ENCODE results near the gene ATP2B1. TPM values are rescaled to one million over a fixed set of nuclear protein-coding genes. Genes with fewer than 3 reads are reported as not detected.
"Not testable (repeated sequence)": the region's sequence is repeated elsewhere in the genome, so short reads cannot be mapped to it uniquely, and the experiment has no call there.

Gene ATP2B1
- total RNA-seq, 2 donors from 2014 or later, result 123 to 158 TPM

- H3K9me3 ChIP-seq (ENCODE audit: control insufficient read depth, low read length, poor library complexity, severe bottlenecking), result no peaks in the 10 kb centered on the region
- Mint-ChIP-seq H3K36me3 (ENCODE audit: low read depth) (no peaks in the 10 kb centered on the region), H3K27ac (peak overlapping the region; percentile 97), H3K4me3 (peak overlapping the region; percentile 92), H3K27me3 (no peaks in the 10 kb centered on the region), H3K4me1 (peaks cover 34% of the 10 kb centered on the region)
- DNase-seq (peak; percentile 96 to 99 (median 98)), ATAC-seq (peak; percentile 80)
Measured at GRCh38 chr12:89709157-89709994, 738 bp upstream of the ATP2B1 start.

DNA sequence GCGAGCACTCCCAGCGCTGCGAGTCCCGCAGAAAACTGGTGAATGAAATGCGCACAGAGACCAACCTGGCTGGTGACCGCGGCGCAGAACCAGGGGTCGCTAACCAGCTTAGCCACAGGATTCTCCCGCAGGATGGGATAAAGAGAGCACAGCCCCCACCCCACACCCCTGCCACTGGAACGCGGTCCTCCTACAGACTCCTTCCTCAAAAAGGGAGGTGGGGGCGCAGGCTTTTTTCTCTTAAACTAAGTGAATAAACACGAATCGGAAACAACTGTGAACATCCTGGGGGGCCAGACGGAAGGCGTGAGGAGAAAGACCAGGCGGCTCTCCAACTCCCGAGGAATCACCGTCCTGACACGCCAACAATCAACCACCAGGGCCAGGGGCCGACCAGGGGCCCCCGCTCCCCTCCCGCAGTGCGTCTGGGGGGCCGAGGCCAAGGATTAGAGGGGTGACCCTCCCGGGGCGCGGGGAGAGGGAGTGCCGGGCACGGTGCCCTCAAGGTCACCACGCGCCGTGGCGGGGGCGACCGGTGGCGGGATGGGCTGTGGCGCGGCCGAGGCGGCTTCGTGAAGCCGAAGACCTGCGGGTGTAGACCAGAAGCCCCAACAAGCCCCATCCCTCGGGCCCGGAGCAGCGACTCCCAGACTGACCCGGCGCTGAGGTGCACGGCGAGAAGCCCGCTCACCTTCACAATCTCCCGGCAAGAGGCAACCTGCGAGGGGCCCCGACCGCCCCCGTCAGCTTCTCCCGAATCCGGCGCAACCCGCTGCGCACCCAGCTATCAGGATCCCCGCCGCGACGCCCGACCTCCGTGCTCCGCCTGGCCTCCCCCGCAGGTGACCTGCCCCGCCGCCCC is 704 bp downstream of the ATP2B1 start:
- peak; percentile 24 to 27 (median 25) for DNase-seq
- no peak for ATAC-seq
- peak overlapping the region; percentile 95 for H3K27ac Mint-ChIP-seq
- H3K9me3 ChIP-seq (ENCODE audit: control insufficient read depth, low read length, poor library complexity, severe bottlenecking), result no peaks in the 10 kb centered on the region
- peak overlapping the region; percentile 95 for H3K4me3 Mint-ChIP-seq
- H3K27me3 Mint-ChIP-seq, result no peaks in the 10 kb centered on the region
- no peaks in the 10 kb centered on the region for H3K36me3 Mint-ChIP-seq (ENCODE audit: low read depth)
- peaks cover 42% of the 10 kb centered on the region for H3K4me1 Mint-ChIP-seq

GRCh38 chr12:89706986-89707702 is 1.5 kb downstream of the ATP2B1 start:
- ATAC-seq (no peak), DNase-seq (no peak)
- Mint-ChIP-seq H3K4me1 (peaks cover 44% of the 10 kb centered on the region), H3K4me3 (peak overlapping the region; percentile 95), H3K36me3 (ENCODE audit: low read depth) (no peaks in the 10 kb centered on the region), H3K27ac (peak overlapping the region; percentile 95), H3K27me3 (no peaks in the 10 kb centered on the region)
- H3K9me3 ChIP-seq (ENCODE audit: control insufficient read depth, low read length, poor library complexity, severe bottlenecking), result no peaks in the 10 kb centered on the region

GRCh38 chr12:89706551-89706950 is 2.1 kb downstream of the ATP2B1 start:
- DNase-seq (no peak), ATAC-seq (no peak)
- no peaks in the 10 kb centered on the region for H3K9me3 ChIP-seq (ENCODE audit: control insufficient read depth, low read length, poor library complexity, severe bottlenecking)
- Mint-ChIP-seq H3K27ac (peak overlapping the region; percentile 95), H3K4me1 (peaks cover 44% of the 10 kb centered on the region), H3K27me3 (no peaks in the 10 kb centered on the region), H3K4me3 (peak overlapping the region; percentile 95), H3K36me3 (ENCODE audit: low read depth) (no peaks in the 10 kb centered on the region)

- no peak for ATAC-seq
- Mint-ChIP-seq H3K4me3 (peak overlapping the region; percentile 41), H3K4me1 (peaks cover 51% of the 10 kb centered on the region), H3K27me3 (no peaks in the 10 kb centered on the region), H3K36me3 (ENCODE audit: low read depth) (peaks cover 2% of the 10 kb centered on the region), H3K27ac (peak overlapping the region; percentile 43)
- no peaks in the 10 kb centered on the region for H3K9me3 ChIP-seq (ENCODE audit: control insufficient read depth, low read length, poor library complexity, severe bottlenecking)
- no peak for DNase-seq
Measured at GRCh38 chr12:89704457-89704856, 4.2 kb downstream of the ATP2B1 start.

DNA sequence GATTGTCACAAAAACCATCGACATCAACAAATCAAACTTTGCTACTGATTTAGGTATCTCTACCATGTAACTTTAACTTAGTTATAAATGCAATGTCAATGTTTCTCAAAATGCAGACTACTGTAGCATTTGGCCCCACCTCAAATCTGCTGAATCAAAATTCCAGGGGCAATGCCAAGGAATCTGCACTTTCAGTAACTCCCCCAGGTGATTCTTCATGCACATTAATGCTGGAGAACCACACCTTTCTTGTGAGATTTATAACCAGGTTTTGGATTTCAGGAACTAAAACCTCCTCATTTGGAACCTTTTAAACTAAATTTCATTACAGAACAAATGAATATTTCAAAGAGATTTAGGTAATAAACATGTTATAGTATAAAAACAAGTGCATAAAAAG is 4.9 kb downstream of the ATP2B1 start:
- H3K27ac Mint-ChIP-seq, result peak overlapping the region; percentile 43
- peaks cover 54% of the 10 kb centered on the region for H3K4me1 Mint-ChIP-seq
- H3K36me3 Mint-ChIP-seq (ENCODE audit: low read depth), result peaks cover 2% of the 10 kb centered on the region

DNA sequence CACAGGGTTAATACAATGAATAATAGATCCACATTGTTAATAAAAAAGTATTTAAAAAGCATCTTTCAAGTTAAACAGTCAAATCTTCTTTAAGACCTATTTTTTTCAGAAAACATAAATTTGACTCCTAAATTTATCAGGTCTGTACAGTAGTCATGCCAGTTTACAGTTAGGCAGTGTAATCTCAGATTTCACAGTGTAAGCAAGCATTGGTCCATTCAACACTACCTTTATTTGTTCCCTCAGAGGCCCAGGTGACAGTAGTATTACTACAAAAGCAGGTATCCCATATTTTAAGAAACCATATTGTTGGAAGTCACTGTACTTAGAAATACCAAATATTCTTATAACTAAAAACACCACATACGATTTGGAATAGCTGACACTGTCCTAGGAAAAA is 6.1 kb downstream of the ATP2B1 start:
- Mint-ChIP-seq H3K4me3 (peak overlapping the region; percentile 25), H3K27me3 (no peaks in the 10 kb centered on the region), H3K4me1 (peaks cover 62% of the 10 kb centered on the region), H3K36me3 (ENCODE audit: low read depth) (peaks cover 6% of the 10 kb centered on the region), H3K27ac (peak overlapping the region; percentile 89)
- ATAC-seq (no peak), DNase-seq (no peak)
- no peaks in the 10 kb centered on the region for H3K9me3 ChIP-seq (ENCODE audit: control insufficient read depth, low read length, poor library complexity, severe bottlenecking)

More for the DNA sequence above, 4.9 kb downstream of the ATP2B1 start:
- no peaks in the 10 kb centered on the region for H3K9me3 ChIP-seq (ENCODE audit: control insufficient read depth, low read length, poor library complexity, severe bottlenecking)
- DNase-seq, result no peak
- ATAC-seq, result no peak
- Mint-ChIP-seq H3K27me3 (no peaks in the 10 kb centered on the region), H3K4me3 (peak overlapping the region; percentile 41)

- no peaks in the 10 kb centered on the region for H3K9me3 ChIP-seq (ENCODE audit: control insufficient read depth, low read length, poor library complexity, severe bottlenecking)
- no peak for DNase-seq
- H3K27ac Mint-ChIP-seq, result peak overlapping the region; percentile 89
- no peaks in the 10 kb centered on the region for H3K27me3 Mint-ChIP-seq
- peaks cover 6% of the 10 kb centered on the region for H3K36me3 Mint-ChIP-seq (ENCODE audit: low read depth)
- H3K4me3 Mint-ChIP-seq, result peak overlapping the region; percentile 43
- ATAC-seq, result no peak
- H3K4me1 Mint-ChIP-seq, result peaks cover 60% of the 10 kb centered on the region
Measured at GRCh38 chr12:89701606-89702206, 6.9 kb downstream of the ATP2B1 start.

- ATAC-seq, result no peak
- Mint-ChIP-seq H3K4me1 (peaks cover 58% of the 10 kb centered on the region), H3K36me3 (ENCODE audit: low read depth) (peaks cover 6% of the 10 kb centered on the region), H3K27ac (peak overlapping the region; percentile 89), H3K27me3 (no peaks in the 10 kb centered on the region), H3K4me3 (no peak overlapping the region)
- no peak for DNase-seq
- H3K9me3 ChIP-seq (ENCODE audit: control insufficient read depth, low read length, poor library complexity, severe bottlenecking), result no peaks in the 10 kb centered on the region
Measured at GRCh38 chr12:89700191-89700810, 8.3 kb downstream of the ATP2B1 start.

GRCh38 chr12:89698607-89699006 is 10.0 kb downstream of the ATP2B1 start:
- H3K27me3 Mint-ChIP-seq, result no peaks in the 10 kb centered on the region
- H3K4me3 Mint-ChIP-seq, result peak overlapping the region; percentile 65
- peaks cover 58% of the 10 kb centered on the region for H3K4me1 Mint-ChIP-seq
- ATAC-seq (no peak), DNase-seq (no peak)
- H3K36me3 Mint-ChIP-seq (ENCODE audit: low read depth), result peaks cover 6% of the 10 kb centered on the region
- H3K27ac Mint-ChIP-seq, result peak overlapping the region; percentile 89
- no peaks in the 10 kb centered on the region for H3K9me3 ChIP-seq (ENCODE audit: control insufficient read depth, low read length, poor library complexity, severe bottlenecking)

- H3K4me1 Mint-ChIP-seq, result peaks cover 60% of the 10 kb centered on the region
- H3K27ac Mint-ChIP-seq, result peak overlapping the region; percentile 89
- H3K4me3 Mint-ChIP-seq, result peak overlapping the region; percentile 65
- H3K27me3 Mint-ChIP-seq; ATAC-seq; DNase-seq; H3K9me3 ChIP-seq (ENCODE audit: control insufficient read depth, low read length, poor library complexity, severe bottlenecking); H3K36me3 Mint-ChIP-seq (ENCODE audit: low read depth): not testable (repeated sequence)
Measured at GRCh38 chr12:89697728-89698127, 10.9 kb downstream of the ATP2B1 start.

GRCh38 chr12:89697296-89697695 is 11.3 kb downstream of the ATP2B1 start:
- Mint-ChIP-seq H3K27me3 (no peaks in the 10 kb centered on the region), H3K4me1 (peaks cover 58% of the 10 kb centered on the region)
- no peak for ATAC-seq

More at GRCh38 chr12:89697296-89697695, 11.3 kb downstream of the ATP2B1 start:
- DNase-seq, result no peak
- peak overlapping the region; percentile 89 for H3K27ac Mint-ChIP-seq
- H3K36me3 Mint-ChIP-seq (ENCODE audit: low read depth), result peaks cover 6% of the 10 kb centered on the region
- H3K9me3 ChIP-seq (ENCODE audit: control insufficient read depth, low read length, poor library complexity, severe bottlenecking), result no peaks in the 10 kb centered on the region
- H3K4me3 Mint-ChIP-seq, result no peak overlapping the region
